UCSD-AML1 (cell line): ENCODE data around the gene GPR15.

ENCODE experiments used
- DNase-seq: peaks from one replicate; lab custom pipeline; 2025; ENCODE audit not compliant: unreplicated experiment; lab: John Stamatoyannopoulos, UW

The GPR15 gene

DNA sequence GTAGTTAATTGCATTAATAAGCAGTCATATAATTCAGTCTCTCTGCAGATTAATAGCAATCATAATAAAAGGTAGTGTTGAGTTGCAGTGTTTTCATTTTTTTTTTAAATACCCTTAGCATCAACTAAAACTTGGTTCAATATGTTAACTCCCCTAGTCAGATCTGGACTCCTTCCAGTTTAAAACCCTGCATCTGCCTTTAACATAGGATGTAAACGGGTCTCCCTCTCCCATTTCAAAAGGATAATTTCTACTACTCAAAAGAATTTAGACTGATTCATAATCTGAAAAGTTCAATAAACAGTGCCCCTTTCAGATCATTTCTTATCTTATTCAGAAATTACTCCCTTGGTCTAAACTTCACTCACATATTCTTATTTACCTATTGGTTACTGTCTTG lies 50.3 kb downstream of the GPR15 start:
- no peak for DNase-seq

DNA sequence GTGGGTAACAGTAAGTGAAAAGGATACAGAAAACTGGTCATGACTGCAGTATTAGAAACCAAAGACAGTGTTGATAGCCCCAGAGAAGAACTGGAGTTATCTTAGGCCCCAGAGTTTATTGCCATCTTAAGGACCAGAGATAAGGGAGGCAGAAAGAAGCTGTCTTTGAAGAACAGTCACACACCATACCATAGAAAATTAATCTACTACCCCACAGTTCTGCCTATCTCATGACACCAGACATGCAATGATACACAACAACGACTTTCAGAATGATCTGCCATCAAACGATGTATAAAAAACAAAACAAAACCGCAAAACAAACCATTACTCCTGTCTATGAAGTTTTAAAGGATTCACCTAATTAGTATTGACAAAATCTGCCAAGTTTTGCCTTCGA lies 52.0 kb downstream of the GPR15 start:
- DNase-seq, result no peak
